ENCODE data around the gene HOOK1. TPM values are rescaled to one million over a fixed set of nuclear protein-coding genes. Genes with fewer than 3 reads are reported as not detected.
"Not testable (repeated sequence)": the region's sequence is repeated elsewhere in the genome, so short reads cannot be mapped to it uniquely, and the experiment has no call there.

The HOOK1 gene
- total RNA-seq, 2 experiments from 2014 or later = 4.6 to 4.7 TPM

DNA sequence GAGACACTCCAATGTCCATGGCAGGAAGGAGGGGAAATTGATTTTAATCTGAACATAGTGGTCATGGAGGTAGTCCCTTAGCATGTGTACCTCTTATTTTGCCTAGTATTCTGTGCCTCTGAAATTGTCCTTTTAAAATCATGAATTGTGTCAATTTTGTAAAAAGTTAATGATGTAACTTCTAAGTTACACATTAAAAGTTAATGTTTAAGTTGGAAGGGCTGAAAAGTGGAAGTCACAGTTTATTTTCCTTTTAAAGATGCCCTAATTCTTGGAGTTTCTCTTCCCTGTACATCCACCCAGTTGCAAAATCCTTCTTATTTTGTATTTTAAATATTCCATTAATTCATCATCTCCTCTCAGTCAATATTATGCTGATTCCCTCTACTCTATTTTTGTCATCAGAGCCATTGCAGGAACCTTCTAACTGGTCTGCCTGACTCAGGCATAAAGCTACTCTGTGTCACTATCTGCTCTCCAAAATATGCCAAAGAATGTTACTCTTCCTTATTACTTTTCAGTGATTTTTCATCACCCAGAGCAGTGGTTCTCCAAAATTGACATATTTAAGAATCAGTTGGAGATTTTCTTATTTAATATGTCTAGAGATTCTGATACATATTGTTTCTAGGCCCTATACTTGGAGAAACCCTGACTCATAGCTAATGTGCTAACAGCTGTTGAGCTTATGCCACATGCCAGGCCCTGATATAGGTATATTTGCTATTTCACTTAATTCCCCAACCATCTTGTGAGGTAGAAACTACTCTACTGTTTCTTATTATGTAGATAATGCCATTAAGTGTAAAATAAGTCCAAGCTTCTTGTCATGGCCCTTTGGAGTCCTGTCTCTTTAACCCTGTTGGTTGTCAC lies 5.1 kb downstream of the HOOK1 start:
- POLR2A ChIA-PET = no interaction called here
- CTCF ChIA-PET = interaction anchor here (0.7 kb wide), 1 partner anchor 359 kb away, joined by 4 read pairs; no protein-coding TSS in a partner anchor

DNA sequence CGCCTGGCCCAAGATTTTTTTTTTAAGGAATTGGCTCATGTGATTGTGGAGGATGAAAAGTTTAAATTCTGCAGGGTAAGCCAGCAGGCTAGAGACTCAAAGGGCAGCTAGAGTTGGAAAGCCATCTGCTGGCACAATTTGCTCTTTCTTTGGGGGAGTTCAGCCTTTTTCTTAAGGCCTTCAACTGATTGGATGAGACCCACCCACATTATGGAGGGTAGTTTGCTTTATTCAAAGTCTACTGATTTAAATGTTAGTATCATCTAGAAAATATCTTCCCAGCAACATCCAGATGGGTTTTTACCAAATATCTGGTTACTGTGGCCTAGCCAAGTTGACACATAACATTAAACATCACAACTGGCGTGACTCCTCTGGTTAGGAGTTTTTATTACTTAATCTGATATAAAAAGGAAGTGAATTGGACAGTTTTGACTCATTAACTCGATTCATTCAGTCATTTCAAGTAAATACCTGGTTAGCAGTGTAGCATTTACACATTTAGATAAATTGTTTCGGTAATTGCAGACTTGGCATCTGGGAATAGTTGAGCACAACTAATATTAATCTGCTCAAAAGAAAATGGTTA lies 12.4 kb downstream of the HOOK1 start:
- CTCF ChIA-PET = no interaction called here
- POLR2A ChIA-PET = no interaction called here

DNA sequence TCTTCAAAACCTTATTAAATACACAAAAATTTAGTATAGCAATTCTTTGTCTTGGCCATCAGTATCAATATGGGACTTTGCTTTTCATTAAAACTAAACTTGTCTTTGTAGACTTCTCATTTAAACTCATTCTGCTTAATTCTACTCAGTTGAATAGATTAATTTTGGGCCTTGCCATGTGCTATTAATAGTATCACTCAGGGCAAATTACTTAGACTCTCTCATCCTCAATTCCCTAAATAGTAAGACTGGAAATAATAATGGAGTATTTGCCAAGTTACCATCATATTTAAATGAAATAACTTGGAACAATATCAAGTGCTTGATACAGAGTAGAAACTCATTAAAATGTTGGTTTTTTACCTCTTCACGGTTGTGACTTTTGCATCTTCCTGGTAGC lies 13.4 kb downstream of the HOOK1 start:
- ChIA-PET POLR2A (no interaction called here), CTCF (no interaction called here)

DNA sequence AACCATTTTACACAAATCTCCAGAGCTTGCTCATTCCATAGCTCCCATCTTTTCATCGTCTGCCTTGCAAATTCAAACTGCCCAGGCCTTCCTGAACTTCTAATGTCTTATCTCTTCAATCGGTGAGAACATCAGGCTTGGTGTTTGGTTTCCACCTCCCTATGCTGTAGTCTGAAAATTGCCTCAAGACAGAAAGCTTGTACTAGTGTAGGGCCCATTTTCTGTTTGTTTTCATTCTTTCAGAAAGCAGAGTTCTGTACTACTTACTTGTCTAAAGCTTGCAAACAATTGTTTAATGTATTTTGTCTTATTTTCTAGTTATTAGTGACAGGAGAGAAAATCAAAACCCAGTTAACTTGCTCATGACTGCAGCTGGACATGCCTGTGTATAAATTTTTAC lies 16.8 kb downstream of the HOOK1 start:
- CTCF ChIA-PET = no interaction called here

DNA sequence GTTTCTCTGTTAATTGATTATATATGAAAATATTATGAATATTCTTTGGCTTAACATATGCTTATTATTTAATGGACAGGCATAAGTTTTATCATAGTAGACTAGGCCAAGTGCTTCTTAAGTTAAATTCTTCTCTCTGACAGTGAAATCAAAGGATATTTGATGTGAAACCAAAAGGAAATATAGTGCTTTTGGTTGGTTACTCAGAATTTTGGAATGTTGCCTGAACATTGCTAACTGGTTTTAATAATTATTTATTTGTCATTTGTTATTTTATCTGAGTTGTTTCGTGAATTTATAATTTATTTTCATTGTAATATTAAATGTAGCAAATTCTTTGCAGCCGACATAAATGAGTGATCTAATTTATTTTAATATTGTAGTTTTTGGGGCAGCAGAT lies 18.3 kb downstream of the HOOK1 start:
- ChIA-PET POLR2A (no interaction called here), CTCF (no interaction called here)

More for the DNA sequence above, 16.8 kb downstream of the HOOK1 start:
- POLR2A ChIA-PET = no interaction called here

DNA sequence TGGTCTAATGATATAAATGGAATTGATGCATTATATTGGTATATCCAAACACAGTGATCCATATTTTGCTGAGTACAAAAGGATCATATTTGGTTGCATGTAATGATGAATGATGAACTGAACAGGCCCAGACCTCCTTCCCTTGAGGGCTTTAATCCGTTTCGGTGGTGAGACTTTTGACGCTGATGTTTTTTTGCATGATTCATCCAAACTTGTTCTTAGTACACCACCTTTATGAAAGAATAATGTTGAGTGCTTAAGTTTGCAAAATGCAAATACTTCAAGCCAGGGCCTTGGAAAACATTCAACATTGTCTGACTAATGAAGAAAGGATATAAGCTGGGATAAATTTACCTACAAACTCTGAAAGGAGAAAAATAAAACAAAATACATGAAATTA lies 19.2 kb downstream of the HOOK1 start:
- ChIA-PET POLR2A (no interaction called here), CTCF (no interaction called here)

DNA sequence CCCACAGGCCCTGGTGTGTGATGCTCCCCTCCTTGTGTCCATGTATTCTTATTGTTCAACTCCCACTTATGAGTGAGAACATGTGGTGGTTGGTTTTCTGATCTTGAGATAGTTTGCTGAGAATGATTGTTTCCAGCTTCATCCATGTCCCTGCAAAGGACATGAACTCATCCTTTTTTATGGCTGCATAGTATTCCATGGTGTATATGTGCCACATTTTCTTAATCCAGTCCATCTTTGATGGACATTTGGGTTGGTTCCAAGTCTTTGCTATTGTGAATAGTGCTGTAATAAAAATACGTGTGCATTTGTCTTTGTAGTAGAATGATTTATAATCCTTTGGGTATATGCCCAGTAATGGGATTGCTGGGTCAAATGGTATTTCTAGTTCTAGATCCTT lies 23.1 kb downstream of the HOOK1 start:
- POLR2A ChIA-PET, CTCF ChIA-PET: not testable (repeated sequence)

DNA sequence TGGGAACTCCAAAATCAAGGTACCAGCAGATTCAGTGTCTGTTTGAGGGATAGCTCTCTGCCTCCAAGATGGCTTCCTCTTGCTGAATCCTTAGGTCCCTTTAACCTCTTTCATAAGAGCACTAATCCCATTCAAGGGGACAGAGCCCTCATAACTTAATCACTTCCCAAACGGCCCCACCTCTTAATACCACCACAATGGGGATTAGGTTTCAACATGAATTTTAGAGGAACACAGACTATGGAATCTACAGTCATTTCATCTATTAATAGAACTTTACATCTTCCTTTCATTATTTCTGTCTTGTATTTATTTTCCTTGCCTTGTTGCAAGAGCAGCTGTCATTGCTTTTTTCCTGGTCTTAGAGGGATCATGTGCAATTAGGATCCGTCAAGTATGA lies 30.3 kb downstream of the HOOK1 start:
- ChIA-PET POLR2A (no interaction called here), CTCF (no interaction called here)

DNA sequence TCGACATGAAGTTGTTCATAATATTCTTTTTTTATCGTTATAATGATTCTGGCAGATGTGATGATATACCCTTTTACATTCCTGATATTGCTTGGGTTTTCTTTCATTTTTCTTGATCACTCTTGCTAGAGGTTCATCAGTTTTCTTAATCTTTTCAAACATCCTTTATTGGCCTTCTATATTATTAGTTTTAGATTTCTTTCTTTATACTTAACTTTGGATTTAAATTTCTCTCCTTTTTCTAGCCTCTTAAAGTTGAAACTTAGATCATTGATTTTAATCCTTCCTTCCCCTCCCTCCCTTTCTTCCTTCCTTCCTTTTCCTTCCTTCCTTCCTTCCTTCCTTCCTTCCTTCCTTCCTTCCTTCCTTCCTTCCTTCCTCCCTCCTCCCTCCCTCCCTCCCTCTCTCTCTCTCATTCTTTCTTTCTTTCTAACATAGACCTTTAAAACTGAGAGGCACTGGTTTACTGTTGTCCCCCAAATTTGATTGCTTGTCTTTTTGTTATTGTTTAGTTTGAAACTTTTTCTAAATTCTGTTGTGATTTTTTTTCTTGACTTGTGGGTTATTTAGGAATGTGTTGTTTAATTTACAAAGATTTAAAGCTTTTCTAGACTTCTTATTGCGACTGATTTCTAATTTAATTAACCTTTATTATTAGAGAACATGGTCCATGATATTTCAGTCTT lies 31.6 kb downstream of the HOOK1 start:
- ChIA-PET POLR2A (no interaction called here), CTCF (interaction anchor here (0.6 kb wide), 1 partner anchor 11 kb away, joined by 3 read pairs; no protein-coding TSS in a partner anchor)

DNA sequence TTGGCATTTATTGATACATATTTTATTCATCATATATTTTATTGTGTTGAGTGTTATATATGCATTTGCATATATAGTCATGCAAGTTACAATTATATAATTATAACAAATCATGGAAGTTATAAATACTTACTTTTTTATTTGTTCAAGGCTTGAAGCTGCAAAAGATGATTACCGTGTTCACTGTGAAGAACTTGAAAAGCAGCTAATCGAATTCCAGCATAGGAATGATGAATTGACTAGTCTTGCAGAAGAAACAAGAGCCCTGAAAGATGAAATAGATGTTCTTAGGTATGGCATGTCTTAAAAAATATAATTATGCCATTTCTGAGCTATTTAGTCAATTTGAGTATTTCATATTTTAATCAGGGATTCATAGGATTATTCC lies 32.1 kb downstream of the HOOK1 start:
- ChIA-PET CTCF (interaction anchor here (0.6 kb wide), 1 partner anchor 11 kb away, joined by 3 read pairs; no protein-coding TSS in a partner anchor), POLR2A (no interaction called here)

DNA sequence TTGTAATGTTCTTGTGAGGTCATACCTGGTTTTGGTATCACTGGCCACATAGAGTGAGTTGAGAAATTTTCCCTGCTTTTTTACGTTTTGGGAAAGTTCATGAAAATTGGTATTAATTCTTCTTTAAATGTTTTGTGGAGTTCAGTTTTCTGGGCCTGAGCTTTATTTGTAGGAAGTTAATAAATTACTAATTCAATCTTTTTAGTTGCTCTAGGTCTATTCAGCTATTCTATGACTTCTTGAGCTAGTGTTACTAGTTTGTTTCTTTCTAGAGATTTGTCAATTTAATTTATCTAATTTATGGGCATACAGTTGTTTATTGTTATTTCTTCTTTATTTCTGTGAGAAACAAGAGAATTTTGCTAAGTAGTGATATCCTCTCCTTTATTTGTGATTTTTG lies 37.4 kb downstream of the HOOK1 start:
- CTCF ChIA-PET = no interaction called here
- POLR2A ChIA-PET = no interaction called here

DNA sequence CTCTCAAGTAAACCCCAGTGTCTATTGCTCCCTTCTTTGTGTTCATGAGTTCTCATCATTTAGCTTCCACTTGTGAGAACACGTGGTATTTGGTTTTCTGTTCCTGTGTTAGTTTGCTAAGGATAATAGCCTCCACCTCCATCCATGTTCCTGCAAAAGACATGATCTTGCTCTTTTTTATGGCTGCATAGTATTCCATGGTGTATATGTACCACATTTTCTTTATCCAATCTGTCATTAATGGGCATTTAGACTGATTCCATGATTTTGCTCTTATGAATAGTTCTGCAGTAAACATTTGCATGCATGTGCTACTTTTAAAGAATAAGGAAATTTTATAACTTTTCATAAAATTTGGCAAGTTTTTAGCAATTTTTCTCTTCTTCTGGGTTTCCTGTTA lies 40.5 kb downstream of the HOOK1 start:
- CTCF ChIA-PET, POLR2A ChIA-PET: not testable (repeated sequence)

DNA sequence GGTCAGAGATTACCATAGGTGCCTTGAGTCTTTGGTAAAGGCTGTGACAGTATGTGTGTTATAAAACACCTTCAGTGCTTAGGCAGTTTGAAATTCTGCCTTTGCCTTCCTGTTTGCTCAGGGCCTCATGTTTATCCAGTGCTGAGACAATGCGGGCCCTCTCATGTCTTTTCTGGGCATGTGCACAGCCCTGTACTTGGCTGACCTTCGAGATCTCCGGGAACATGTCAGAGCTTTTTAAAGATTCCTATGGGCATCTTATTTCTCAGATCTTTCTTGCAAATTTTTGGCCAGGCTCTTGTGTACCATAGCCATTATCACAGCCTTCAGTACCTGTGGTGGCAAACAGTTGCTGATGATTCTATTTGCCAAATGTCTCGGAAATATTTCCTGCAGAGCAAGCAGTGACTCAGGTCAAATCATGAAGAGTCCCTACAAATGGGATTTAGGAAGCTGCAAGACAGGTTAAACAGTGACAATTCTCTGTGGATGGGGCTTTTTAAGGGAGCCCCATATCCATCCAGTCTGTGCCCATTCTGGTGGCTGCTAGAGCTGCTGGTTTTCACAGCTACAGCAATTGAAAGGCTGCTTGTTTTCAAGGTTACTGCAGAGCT lies 42.1 kb downstream of the HOOK1 start:
- ChIA-PET POLR2A (no interaction called here), CTCF (no interaction called here)

DNA sequence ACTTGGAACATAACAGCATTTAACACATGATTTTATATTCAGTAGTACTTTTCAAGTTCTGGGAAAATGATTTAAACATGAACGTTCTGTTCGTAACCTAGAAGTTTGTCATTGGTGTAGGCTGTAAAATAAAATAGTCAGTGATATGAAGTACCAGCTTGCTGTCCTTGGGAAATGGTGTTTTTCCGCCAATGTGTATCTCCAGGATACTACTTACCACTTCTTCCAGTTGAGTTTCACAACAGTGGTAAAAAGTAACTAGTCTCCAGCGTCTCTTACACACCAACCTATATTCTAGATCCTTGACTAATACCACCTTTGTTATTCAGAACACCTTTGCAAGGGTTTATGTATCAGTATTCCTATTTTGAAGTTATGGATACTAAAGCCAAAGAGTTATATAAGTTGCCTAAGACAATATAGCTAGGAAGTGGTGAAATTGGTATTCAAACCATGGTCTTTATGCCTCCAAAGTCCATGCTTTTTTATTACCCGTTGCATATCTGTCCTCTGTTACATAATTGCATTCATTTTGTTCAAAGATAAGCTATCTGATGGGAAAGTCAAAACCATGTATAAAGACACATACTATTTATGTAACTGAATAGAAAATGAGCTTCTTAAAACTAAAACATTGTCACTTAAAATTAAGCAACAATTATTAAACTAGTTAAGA lies 43.1 kb downstream of the HOOK1 start:
- POLR2A ChIA-PET = no interaction called here
- CTCF ChIA-PET = interaction anchor here (0.7 kb wide), 1 partner anchor 11 kb away, joined by 3 read pairs; no protein-coding TSS in a partner anchor

DNA sequence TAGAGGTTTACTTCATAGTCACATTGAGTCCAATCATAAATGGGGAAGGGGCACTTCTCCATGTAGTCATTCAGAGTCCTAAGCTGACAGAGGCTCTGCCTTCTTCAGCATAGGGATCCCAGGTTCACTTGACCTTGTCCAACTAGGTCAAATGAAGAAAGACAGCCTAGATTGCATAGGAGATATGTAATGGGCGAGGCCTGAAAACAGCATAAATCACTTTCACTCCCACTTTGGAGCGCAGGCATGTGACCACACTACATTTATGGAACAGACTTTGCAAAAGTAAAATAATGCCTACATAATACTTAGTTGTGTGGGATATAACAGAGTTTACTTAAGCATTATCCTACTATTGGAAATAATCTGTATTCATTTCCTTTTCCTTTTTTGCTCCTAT lies 51.7 kb downstream of the HOOK1 start:
- POLR2A ChIA-PET = no interaction called here

DNA sequence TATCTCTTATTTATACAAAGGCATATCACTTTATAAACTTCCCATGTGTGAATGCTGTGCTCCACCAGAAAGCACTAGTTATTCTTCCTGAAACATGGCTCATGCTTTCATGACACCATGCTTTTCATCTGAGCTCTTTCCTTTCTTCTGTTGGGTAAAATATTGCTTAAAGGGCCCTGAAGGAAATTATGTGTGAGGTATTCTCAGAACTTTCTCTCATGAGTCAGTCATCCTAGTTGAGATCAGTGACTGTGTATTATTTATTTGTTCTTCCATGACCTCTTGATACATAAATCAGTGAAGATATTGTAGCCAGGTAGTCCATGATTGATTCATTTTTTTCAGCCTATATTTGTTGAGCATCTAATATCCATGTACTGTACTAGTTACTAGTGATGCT lies 57.0 kb downstream of the HOOK1 start:
- POLR2A ChIA-PET = no interaction called here
- CTCF ChIA-PET = no interaction called here

More for the DNA sequence above, 51.7 kb downstream of the HOOK1 start:
- CTCF ChIA-PET = no interaction called here

DNA sequence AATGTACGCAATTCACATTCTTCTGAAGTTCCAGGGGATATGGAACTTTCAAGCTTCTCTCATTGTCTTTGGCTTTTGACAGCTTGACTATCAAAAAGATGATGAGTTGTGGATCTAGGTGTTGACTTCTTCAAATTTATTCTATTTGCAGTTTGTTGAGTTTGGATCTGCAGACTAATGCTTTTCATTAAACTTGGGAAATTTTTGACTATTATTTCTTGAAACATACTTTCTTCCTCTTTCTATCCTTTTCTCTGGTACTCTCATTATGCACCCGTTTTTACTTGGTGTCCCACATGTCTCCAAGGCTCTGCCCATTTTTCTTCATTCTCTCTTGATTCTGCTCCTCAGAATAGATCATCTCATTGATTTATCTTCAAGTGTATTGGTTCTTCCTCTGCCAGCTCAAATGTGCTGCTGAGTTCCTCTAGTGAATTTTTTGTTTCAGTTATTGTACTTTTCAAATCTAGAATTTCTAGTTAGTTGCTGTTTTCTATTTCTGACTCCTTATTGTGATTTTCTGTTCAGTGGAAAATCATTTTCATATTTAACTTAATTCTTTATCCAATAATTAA lies 62.4 kb downstream of the HOOK1 start:
- ChIA-PET CTCF (interaction anchor here (1.0 kb wide), 1 partner anchor 70 kb away, joined by 3 read pairs; no protein-coding TSS in a partner anchor), POLR2A (no interaction called here)

DNA sequence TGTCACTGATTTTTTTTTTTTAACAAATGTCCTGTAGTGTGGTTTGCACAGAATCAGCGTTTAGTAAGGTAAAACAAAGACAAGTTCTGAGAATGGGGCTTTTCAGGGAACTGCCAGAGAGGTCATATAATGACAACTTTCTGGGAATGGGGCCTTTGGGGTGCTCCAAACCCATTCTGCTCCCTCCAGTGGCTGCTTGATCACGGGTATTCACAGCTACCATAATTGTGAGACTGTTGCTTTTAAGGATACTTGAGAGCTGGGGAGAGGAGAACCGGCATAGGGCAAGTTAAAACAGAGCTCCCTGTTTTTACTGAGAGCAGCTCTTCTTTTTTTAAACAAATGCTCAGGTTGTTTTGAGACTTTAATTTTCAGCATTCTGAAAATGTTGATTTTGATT lies 63.6 kb downstream of the HOOK1 start:
- CTCF ChIA-PET = interaction anchor here (1.1 kb wide), 1 partner anchor 69 kb away, joined by 4 read pairs; no protein-coding TSS in a partner anchor
- POLR2A ChIA-PET = no interaction called here

DNA sequence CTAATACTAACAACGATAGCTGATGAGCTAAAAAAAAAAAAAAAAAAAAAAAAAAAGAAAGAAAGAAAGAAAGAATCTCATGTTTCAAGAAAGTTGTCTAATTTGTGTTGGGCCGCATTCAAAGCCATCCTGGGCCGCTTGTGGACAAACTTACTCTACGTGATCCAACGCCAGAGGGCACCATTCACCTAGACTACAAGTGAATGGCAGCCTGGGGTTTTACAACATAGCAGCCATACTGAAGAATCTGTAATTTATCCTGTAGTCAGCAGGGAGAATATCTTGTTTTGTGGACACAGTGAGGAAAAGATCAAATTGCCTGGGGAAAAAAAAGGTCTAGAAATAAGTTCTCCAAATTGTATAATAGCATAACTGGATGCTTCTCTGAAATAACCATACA lies 64.8 kb downstream of the HOOK1 start:
- ChIA-PET POLR2A (no interaction called here), CTCF (interaction anchor here (0.6 kb wide), 2 partner anchors 782 to 1136 kb away, joined by 3 read pairs; no protein-coding TSS in a partner anchor)
